HG02885 (cell line): ENCODE data around the gene DEPDC5.
"Not testable (repeated sequence)": the region's sequence is repeated elsewhere in the genome, so short reads cannot be mapped to it uniquely, and the experiment has no call there.

Source experiments
- ATAC-seq: cut with Tn5 transposase; IDR thresholded peaks from one replicate; pipeline ENCODE4 v1.9.1; 2021; ENCODE audit warnings: mild to moderate bottlenecking; ENCODE audit not compliant: unreplicated experiment, poor library complexity

The DEPDC5 gene

GRCh38 chr22:31812977-31813605 is 59.3 kb downstream of the DEPDC5 start:
- no peak for ATAC-seq

- not testable (repeated sequence) for ATAC-seq
Measured at GRCh38 chr22:31813898-31814297, 60.1 kb downstream of the DEPDC5 start.

- ATAC-seq, result no peak
Measured at GRCh38 chr22:31814942-31815341, 61.1 kb downstream of the DEPDC5 start.

GRCh38 chr22:31815383-31815814 is 61.6 kb downstream of the DEPDC5 start:
- not testable (repeated sequence) for ATAC-seq

- ATAC-seq, result no peak
Measured at GRCh38 chr22:31816750-31817149, 62.9 kb downstream of the DEPDC5 start.

GRCh38 chr22:31818481-31819392 is 64.9 kb downstream of the DEPDC5 start:
- ATAC-seq, result no peak

- no peak for ATAC-seq
Measured at GRCh38 chr22:31820655-31821054, 66.8 kb downstream of the DEPDC5 start.

GRCh38 chr22:31821572-31821971 is 67.8 kb downstream of the DEPDC5 start:
- ATAC-seq, result no peak

GRCh38 chr22:31822523-31822922 is 68.7 kb downstream of the DEPDC5 start:
- ATAC-seq, result no peak

GRCh38 chr22:31825513-31825912 is 71.7 kb downstream of the DEPDC5 start:
- no peak for ATAC-seq

- no peak for ATAC-seq
Measured at GRCh38 chr22:31826443-31826842, 72.6 kb downstream of the DEPDC5 start.

GRCh38 chr22:31828739-31829138 is 74.9 kb downstream of the DEPDC5 start:
- no peak for ATAC-seq

GRCh38 chr22:31829505-31829904 is 75.7 kb downstream of the DEPDC5 start:
- no peak for ATAC-seq

- no peak for ATAC-seq
Measured at GRCh38 chr22:31830721-31831070, 76.9 kb downstream of the DEPDC5 start.

- no peak for ATAC-seq
Measured at GRCh38 chr22:31833930-31834329, 80.1 kb downstream of the DEPDC5 start.

GRCh38 chr22:31836010-31836409 is 82.2 kb downstream of the DEPDC5 start:
- no peak for ATAC-seq

- ATAC-seq, result no peak
Measured at GRCh38 chr22:31838917-31839316, 85.1 kb downstream of the DEPDC5 start.

- no peak for ATAC-seq
Measured at GRCh38 chr22:31839986-31840385, 86.2 kb downstream of the DEPDC5 start.

GRCh38 chr22:31840585-31840984 is 86.8 kb downstream of the DEPDC5 start:
- ATAC-seq, result no peak

GRCh38 chr22:31841078-31841827 is 87.4 kb downstream of the DEPDC5 start:
- no peak for ATAC-seq

GRCh38 chr22:31843526-31843925 is 89.7 kb downstream of the DEPDC5 start:
- ATAC-seq, result no peak
